Keratinocyte (primary cell): Measurements from ENCODE around the gene DTL.

Experiments
- EZH2 ChIP-seq: IDR thresholded peaks from one replicate; pipeline ENCODE4 v1.6.1; 2012; ENCODE audit warnings: inconsistent platforms, mild to moderate bottlenecking, low read length, moderate library complexity
- TF ChIP-seq, protein P1 (sequence below), 3 experiments: IDR thresholded peaks in 1 of 3; conservative IDR thresholded peaks in 1 of 3; optimal IDR thresholded peaks in 1 of 3; 2 replicates in 2 of 3; 3 replicates in 1 of 3; pipeline versions ENCODE3 to v1.5.1; 2011; ENCODE audit warnings: low read length in 3 of 3, mild to moderate bottlenecking in 3 of 3, moderate library complexity in 2 of 3, control low read depth in 1 of 3, inconsistent platforms in 1 of 3; ENCODE audit not compliant: insufficient read depth in 2 of 3; ENCODE audit errors: extremely low read depth in 1 of 3

DNA sequence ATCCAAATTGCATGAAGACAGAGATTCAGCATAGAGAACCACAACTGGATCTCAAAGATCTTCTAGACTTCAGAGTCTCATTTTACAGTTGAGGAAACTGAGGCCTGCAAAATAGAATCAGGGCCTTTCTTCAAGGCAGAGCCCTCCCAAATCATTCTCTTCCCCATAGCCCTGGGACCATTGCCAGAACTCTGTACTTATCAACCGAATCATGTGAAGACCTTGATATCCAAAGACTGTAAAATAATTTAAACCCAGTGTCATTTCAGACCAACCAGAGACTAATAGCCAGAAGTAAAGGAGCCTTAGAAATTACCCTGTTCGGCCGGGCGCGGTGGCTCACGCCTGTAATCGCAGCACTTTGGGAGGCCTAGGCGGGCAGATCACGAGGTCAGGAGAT, 90.1 kb downstream of the DTL start:
- TF ChIP-seq, protein P1, sequence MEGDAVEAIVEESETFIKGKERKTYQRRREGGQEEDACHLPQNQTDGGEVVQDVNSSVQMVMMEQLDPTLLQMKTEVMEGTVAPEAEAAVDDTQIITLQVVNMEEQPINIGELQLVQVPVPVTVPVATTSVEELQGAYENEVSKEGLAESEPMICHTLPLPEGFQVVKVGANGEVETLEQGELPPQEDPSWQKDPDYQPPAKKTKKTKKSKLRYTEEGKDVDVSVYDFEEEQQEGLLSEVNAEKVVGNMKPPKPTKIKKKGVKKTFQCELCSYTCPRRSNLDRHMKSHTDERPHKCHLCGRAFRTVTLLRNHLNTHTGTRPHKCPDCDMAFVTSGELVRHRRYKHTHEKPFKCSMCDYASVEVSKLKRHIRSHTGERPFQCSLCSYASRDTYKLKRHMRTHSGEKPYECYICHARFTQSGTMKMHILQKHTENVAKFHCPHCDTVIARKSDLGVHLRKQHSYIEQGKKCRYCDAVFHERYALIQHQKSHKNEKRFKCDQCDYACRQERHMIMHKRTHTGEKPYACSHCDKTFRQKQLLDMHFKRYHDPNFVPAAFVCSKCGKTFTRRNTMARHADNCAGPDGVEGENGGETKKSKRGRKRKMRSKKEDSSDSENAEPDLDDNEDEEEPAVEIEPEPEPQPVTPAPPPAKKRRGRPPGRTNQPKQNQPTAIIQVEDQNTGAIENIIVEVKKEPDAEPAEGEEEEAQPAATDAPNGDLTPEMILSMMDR (optimal IDR thresholded peaks at IDR 0.05 in 1 of 3, IDR thresholded peaks at IDR 0.05 in 1 of 3, conservative IDR thresholded peaks at IDR 0.05 in 1 of 3; ENCODE audit: extremely low read depth in 1 of 3, insufficient read depth in 2 of 3, low read length in 3 of 3), result no peak
- no peak for TF ChIP-seq EZH2
